A673 (cell line): ENCODE measurements around the gene TLE3.

Source experiments
- EZH2 ChIP-seq: fragments of 200-600 bp; sonication (generic); IDR thresholded peaks from 2 replicates; pipeline ENCODE4 v1.6.1; 2017; ENCODE audit warnings: borderline replicate concordance, low read depth, mild to moderate bottlenecking, mixed read lengths, antibody characterized with exemption, low read length; ENCODE audit not compliant: poor library complexity, severe bottlenecking
- TF ChIP-seq, protein P1 (sequence below): fragments of 300-800, 200-600 bp; sonication (generic); conservative IDR thresholded peaks from 2 replicates; pipeline ENCODE4 v1.5.1; 2017; ENCODE audit warnings: low read depth, mild to moderate bottlenecking, antibody characterized with exemption, low read length, moderate library complexity, mixed read lengths

DNA sequence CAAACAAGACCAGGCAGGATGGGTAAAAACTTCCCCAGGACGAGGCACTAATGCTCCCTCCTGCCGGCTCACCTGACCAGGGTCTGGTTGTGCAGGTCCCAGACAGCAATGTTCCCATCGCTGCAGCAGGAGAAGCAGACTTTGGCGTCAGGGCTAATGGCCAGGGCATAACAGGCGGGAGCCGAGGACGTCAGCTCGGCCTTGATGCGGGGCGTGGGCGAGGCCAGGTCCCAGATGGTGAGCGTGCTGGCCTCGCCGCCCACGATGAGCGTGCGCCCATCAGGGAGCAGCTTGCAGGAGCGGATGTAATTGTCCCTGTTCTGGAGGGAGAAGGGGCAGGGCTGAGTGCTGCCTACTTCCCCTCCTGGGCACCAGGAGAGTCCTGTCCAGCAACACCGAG is 43.4 kb downstream of the TLE3 start:
- TF ChIP-seq, protein P1, sequence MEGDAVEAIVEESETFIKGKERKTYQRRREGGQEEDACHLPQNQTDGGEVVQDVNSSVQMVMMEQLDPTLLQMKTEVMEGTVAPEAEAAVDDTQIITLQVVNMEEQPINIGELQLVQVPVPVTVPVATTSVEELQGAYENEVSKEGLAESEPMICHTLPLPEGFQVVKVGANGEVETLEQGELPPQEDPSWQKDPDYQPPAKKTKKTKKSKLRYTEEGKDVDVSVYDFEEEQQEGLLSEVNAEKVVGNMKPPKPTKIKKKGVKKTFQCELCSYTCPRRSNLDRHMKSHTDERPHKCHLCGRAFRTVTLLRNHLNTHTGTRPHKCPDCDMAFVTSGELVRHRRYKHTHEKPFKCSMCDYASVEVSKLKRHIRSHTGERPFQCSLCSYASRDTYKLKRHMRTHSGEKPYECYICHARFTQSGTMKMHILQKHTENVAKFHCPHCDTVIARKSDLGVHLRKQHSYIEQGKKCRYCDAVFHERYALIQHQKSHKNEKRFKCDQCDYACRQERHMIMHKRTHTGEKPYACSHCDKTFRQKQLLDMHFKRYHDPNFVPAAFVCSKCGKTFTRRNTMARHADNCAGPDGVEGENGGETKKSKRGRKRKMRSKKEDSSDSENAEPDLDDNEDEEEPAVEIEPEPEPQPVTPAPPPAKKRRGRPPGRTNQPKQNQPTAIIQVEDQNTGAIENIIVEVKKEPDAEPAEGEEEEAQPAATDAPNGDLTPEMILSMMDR: no peak
- no peak for TF ChIP-seq EZH2
